ENCODE results near the gene FASN. TPM values are rescaled to one million over a fixed set of nuclear protein-coding genes. Genes with fewer than 3 reads are reported as not detected.

FASN gene
- total and polyA plus RNA-seq, 2 of the 13 experiments (the other 11 are each of a cell fraction or from before 2014, with no cell fraction given), result 51.7 to 101 TPM

DNA sequence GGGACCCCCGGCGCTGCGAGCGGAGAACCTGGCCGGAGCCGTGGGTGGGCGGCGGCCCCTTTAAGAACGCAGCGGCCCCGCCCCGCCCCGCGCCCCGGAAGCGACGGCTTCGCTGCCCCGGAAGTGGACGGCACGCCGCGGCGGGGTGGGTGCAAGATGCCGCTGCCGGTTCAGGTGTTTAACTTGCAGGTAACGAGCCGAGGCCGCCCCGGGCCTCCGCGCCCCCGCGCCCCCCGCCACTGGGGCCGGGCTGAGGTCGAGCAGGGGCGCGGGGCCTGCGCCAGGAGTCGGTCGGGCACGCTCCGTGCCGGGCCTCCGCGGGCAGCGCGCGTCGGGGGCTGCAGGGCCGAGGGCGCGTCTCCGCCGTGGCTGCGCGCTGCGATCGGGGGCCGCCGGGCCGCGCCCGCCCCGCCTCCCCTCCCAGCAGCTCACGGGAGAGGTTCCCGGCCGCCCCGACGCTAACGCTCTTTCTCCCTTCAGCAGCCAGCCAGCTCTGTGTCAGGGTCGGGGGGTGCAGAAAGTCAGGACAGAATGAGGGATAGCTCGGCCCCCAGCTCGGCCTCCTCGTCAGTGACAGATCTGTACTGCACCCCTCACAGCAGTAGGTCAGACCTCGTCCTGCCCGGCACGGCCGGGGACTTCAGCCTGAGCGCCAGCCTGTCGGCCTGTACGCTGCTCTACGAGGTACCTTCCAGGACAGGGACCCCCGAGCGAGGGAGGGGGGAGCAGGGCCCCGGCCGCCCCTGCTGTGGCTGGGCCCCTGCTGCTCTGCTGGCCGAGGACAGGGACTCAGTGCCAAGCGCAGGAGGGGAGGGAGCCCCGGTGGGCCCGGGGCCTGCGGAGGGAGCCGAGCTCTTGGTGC is 46.0 kb downstream of the FASN start, which contains the start of the genes GPS1 and RFNG (continued):
- TF ChIP-seq MIER3 (CRISPR knock-in tag; IDR thresholded peaks at IDR 0.05; ENCODE audit: borderline replicate concordance), result no peak
- no peak for TF ChIP-seq POLR2AphosphoS2 (IDR thresholded peaks at IDR 0.05; ENCODE audit: low read depth, low read length)
- TF ChIP-seq, protein P1, sequence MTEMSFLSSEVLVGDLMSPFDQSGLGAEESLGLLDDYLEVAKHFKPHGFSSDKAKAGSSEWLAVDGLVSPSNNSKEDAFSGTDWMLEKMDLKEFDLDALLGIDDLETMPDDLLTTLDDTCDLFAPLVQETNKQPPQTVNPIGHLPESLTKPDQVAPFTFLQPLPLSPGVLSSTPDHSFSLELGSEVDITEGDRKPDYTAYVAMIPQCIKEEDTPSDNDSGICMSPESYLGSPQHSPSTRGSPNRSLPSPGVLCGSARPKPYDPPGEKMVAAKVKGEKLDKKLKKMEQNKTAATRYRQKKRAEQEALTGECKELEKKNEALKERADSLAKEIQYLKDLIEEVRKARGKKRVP (CRISPR knock-in tag; IDR thresholded peaks at IDR 0.05), result no peak
- TF ChIP-seq, protein P2, sequence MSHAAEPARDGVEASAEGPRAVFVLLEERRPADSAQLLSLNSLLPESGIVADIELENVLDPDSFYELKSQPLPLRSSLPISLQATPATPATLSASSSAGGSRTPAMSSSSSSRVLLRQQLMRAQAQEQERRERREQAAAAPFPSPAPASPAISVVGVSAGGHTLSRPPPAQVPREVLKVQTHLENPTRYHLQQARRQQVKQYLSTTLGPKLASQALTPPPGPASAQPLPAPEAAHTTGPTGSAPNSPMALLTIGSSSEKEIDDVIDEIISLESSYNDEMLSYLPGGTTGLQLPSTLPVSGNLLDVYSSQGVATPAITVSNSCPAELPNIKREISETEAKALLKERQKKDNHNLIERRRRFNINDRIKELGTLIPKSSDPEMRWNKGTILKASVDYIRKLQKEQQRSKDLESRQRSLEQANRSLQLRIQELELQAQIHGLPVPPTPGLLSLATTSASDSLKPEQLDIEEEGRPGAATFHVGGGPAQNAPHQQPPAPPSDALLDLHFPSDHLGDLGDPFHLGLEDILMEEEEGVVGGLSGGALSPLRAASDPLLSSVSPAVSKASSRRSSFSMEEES (CRISPR knock-in tag; IDR thresholded peaks at IDR 0.05), result no peak
- no peak for TF ChIP-seq ZBTB21 (CRISPR knock-in tag; IDR thresholded peaks at IDR 0.05)
- TF ChIP-seq ZNF550 (CRISPR knock-in tag; IDR thresholded peaks at IDR 0.05; ENCODE audit: borderline replicate concordance), result no peak
- TF ChIP-seq HDAC6 (IDR thresholded peaks at IDR 0.05; ENCODE audit: low read depth, low read length), result no peak
- TF ChIP-seq, protein P3, sequence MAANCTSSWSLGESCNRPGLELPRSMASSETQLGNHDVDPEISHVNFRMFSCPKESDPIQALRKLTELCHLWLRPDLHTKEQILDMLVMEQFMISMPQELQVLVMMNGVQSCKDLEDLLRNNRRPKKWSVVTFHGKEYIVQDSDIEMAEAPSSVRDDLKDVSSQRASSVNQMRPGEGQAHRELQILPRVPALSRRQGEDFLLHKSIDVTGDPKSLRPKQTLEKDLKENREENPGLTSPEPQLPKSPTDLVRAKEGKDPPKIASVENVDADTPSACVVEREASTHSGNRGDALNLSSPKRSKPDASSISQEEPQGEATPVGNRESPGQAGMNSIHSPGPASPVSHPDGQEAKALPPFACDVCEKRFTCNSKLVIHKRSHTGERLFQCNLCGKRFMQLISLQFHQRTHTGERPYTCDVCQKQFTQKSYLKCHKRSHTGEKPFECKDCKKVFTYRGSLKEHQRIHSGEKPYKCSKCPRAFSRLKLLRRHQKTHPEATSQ (CRISPR knock-in tag; IDR thresholded peaks at IDR 0.05; ENCODE audit: borderline replicate concordance), result no peak
- TF ChIP-seq ZNF282 (IDR thresholded peaks at IDR 0.05; ENCODE audit: partially characterized antibody), result no peak
- 0 out of 2 replicates have a peak, but pooled peaks have one; percentile 47 for TF ChIP-seq YEATS2 (CRISPR knock-in tag; IDR thresholded peaks at IDR 0.05; ENCODE audit: borderline replicate concordance)
- TF ChIP-seq, protein P4, sequence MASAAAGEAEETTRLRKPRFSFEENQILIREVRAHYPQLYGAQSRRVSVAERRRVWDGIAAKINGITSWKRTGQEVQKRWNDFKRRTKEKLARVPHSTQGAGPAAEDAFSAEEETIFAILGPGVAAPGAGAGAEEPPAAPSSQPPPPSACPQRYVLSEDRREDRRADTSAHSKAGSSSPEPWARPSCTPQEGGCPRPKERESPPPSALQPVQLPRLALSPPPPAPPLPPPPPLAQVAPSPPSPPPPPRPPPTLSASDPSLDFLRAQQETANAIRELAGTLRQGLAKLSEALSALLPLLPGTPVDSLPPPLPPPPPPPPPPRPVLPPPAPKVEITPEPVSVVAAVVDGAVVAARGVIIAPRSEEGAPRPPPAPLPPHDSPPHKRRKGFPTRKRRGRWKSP (CRISPR knock-in tag; IDR thresholded peaks at IDR 0.05), result peak; percentile 50; the same call in 1 of the 2 replicates
- no peak for TF ChIP-seq MBNL3 (CRISPR knock-in tag; conservative IDR thresholded peaks at IDR 0.05)
- peak; percentile 65; the same call in 1 of the 2 replicates for TF ChIP-seq DR1 (CRISPR knock-in tag; IDR thresholded peaks at IDR 0.05)
- TF ChIP-seq KMT2B (CRISPR knock-in tag; IDR thresholded peaks at IDR 0.05), result peak; percentile 37; the same call in 1 of the 2 replicates
- peak; percentile 43; the same call in 1 of the 2 replicates for TF ChIP-seq ZSCAN31 (CRISPR knock-in tag; IDR thresholded peaks at IDR 0.05; ENCODE audit: low read depth)
- TF ChIP-seq HMG20A (CRISPR knock-in tag; IDR thresholded peaks at IDR 0.05; ENCODE audit: borderline replicate concordance), result no peak
- TF ChIP-seq, protein P5, sequence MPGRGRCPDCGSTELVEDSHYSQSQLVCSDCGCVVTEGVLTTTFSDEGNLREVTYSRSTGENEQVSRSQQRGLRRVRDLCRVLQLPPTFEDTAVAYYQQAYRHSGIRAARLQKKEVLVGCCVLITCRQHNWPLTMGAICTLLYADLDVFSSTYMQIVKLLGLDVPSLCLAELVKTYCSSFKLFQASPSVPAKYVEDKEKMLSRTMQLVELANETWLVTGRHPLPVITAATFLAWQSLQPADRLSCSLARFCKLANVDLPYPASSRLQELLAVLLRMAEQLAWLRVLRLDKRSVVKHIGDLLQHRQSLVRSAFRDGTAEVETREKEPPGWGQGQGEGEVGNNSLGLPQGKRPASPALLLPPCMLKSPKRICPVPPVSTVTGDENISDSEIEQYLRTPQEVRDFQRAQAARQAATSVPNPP (CRISPR knock-in tag; IDR thresholded peaks at IDR 0.05), result no peak
- no peak for TF ChIP-seq ZNF614 (CRISPR knock-in tag; IDR thresholded peaks at IDR 0.05; ENCODE audit: borderline replicate concordance)
- TF ChIP-seq, protein P6, sequence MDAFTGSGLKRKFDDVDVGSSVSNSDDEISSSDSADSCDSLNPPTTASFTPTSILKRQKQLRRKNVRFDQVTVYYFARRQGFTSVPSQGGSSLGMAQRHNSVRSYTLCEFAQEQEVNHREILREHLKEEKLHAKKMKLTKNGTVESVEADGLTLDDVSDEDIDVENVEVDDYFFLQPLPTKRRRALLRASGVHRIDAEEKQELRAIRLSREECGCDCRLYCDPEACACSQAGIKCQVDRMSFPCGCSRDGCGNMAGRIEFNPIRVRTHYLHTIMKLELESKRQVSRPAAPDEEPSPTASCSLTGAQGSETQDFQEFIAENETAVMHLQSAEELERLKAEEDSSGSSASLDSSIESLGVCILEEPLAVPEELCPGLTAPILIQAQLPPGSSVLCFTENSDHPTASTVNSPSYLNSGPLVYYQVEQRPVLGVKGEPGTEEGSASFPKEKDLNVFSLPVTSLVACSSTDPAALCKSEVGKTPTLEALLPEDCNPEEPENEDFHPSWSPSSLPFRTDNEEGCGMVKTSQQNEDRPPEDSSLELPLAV (CRISPR knock-in tag; conservative IDR thresholded peaks at IDR 0.05; ENCODE audit: low read depth), result no peak
- TF ChIP-seq NRL (CRISPR knock-in tag; IDR thresholded peaks at IDR 0.05; ENCODE audit: borderline replicate concordance), result no peak
- TF ChIP-seq IKZF1 (IDR thresholded peaks at IDR 0.05), result no peak

Measured in HepG2 (cell line).